UCSD-AML1 (cell line): ENCODE results near the gene AGO3.
"Not testable (repeated sequence)": the region's sequence is repeated elsewhere in the genome, so short reads cannot be mapped to it uniquely, and the experiment has no call there.

Experiments
- DNase-seq: peaks from one replicate; lab custom pipeline; 2025; ENCODE audit not compliant: unreplicated experiment; lab: John Stamatoyannopoulos, UW

Gene AGO3

DNA sequence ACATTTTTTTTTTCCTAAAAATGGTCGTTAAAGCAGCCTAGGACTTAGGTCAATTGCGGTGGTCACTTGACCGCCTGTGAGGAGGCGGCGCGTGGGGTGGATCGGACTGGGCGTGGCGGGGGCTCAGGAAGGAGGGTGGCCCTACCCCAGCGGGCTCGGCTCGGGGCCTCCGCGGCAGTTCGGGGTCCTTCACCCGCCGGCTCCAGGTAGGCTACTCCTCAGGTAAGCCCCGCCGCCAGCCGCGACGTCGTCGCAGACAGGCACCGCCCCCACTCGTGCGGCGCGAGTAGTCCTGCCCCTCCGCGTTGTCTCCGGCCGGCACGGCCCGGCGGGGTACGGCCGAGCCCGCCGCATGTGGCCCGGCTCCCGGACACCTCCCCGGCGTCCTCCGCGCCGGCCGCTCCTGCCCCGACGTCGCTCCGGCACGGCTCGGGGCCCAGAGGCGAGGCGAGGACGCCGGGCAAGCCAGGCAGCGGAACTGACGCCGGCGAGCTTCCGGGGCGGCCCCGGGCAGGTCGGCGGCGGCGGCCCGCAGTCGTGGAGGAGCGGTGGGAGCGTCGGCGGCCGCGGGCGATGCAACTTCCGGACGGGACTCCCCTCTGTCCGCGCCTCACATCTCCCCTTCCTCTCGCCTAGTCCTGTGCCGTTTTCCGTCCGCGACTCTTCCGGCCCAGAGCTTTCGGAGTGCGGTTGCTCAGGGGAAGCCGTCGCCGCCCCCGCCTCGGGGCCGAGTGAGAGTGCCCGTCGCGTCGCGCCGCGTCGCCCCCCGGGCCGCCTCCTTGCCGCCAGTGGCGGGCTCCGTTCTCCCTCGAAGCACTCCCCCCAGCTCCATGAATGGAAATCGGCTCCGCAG, at the start of gene AGO3:
Gene AGO3, plus strand, starts transcription at position 513 of the 853 bp plus-strand sequence. Its CDS starts 322 bp downstream, at position 835.
- DNase-seq: peak; percentile 91

DNA sequence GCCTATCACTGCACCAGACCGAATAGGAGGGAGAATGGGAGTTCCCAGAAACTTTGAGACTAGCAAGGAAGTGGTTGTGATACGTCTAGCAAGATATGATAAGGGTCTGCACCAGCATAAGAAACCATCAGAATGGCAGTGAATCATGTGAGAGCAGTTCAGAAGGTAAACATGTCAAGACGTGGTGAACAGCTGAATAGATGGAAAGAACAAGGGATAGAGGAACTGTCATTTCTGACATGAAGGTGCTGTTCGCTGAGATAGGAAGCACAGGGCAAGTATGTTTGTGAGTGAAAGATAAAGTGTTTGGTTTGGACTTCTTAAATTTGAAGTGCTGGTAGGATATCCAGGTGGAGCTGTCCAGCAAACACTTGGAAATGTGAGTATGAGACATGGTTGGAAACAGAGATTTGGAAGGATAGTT, 49.0 kb upstream of the AGO3 start:
- DNase-seq: no peak

DNA sequence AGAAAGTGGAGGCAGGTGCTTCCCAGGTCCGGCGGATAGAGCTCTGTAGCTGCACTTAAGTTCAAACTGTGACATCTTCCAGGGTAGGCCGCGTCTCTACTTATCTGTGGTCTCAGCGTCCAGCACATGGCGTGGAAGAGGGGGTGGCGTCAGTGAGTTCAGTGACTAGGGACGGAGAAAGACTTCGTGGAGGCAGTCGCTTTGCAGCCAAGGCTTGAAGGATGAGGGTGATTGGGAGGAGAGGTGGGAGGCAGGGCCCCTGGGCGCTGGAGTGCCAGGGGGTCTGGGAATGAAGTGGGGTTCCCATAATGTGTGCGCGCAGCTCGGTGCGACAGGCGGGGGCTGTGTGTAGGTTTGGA, 48.3 kb upstream of the AGO3 start:
- DNase-seq: no peak

DNA sequence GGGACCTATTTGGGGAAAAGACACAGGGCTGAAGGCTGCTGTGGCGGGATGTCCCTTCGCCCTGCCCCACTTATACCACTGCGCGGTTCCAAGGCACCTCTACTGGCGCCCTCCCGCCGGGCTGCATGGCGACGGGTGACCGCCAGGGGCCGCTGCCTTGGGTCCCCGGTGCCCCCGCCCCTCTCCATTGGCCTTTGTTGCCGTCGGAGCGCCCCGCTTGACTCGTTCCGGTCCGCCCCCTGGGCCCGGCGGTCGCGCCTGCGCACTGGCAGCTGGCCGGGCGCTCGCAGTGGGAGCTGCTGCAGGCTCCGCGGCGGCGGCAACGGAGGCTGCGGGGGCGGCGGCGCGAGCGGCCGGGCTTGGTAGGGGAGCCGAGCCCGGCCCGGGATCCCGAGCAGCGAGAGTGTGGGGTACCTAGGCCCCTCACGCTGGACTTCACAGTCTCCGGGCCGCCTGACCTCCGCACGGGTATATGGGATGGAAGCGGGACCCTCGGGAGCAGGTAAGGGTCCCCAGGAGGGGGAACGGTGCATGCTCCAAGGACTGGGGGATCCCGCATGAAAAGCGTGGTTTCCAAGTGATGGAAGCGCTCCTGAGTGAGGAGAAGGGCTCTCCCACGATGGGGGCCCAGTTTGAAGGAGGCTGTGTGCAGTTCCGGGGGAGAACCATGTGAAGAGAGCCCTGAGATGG, 47.8 kb upstream of the AGO3 start, which contains the start of gene AGO1:
Gene AGO1, plus strand, starts transcription at position 265 of the 690 bp plus-strand sequence. Its CDS starts 213 bp downstream, at position 478.
- peak; percentile 94 for DNase-seq

DNA sequence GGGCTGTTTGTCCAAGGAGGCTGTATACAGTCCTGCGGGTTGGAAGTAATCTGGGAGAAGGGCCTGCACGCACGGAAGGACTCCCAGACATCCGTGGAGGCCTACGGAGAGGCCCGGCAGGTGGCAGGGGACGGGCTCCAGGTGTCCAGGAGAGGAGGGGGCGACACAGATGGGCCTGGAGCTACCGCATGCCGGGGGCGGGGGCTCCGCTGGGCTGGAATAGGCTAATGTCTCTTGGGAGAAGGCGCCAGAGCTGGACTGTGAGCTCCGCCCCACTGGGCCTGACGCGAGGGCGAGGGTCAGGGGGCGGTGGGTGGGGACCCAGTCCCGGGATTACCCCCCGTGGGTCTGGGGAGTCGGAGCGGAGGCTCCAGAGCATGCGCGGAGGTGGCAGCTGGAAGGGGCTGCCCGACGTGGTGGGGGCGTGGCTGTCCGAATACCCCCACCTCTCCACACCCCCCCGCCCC, 47.2 kb upstream of the AGO3 start:
- peak; percentile 35 for DNase-seq

DNA sequence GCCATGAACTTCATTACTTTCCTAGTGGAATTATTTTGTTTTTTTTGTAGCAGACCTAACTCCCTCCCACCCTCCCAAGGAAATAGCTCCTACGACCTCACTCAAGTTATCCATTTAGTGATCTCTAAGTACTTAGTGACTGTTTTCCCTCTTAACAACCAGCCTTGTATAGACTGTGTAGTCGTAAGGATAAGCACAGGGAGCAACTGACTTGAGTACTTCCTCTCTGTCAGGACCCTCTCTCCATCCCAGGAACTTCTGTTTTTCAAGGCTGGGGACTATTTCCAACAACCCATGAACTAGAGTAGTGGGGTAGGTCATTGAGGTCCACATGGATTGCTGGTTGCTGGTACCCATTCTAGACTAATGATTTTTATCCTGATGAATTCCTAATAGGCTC, 46.0 kb upstream of the AGO3 start:
- no peak for DNase-seq

DNA sequence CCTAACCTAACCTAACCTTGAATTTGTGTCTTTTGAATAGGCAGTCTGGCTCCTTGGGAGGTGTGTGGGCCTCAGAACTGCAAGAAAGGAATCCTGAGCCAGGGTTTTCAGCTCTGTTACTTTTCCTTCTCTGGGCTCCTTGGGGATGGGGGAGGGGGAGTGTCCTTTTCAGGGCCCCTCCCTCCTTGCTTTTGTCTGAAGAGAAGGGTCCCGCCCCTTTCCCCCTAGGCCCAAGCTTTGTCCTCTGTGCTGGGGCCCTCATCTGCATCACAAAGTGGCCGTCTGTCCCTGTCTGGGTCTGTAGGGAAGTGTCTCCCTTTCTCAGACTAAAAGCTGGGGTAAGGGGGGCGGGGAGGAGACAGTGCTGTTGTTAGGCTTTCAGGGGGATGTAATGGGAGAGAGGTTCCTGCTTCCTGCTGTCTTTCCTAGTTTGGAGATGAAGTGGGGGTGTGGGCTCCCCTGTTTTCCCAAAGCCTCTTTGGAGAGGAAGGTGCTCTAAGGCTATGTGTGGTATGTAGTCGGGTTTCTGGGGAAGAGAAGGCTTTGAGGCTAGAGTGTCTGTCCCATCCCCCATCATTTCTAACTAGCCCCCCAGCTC, 44.8 kb upstream of the AGO3 start:
- DNase-seq: peak; percentile 26

DNA sequence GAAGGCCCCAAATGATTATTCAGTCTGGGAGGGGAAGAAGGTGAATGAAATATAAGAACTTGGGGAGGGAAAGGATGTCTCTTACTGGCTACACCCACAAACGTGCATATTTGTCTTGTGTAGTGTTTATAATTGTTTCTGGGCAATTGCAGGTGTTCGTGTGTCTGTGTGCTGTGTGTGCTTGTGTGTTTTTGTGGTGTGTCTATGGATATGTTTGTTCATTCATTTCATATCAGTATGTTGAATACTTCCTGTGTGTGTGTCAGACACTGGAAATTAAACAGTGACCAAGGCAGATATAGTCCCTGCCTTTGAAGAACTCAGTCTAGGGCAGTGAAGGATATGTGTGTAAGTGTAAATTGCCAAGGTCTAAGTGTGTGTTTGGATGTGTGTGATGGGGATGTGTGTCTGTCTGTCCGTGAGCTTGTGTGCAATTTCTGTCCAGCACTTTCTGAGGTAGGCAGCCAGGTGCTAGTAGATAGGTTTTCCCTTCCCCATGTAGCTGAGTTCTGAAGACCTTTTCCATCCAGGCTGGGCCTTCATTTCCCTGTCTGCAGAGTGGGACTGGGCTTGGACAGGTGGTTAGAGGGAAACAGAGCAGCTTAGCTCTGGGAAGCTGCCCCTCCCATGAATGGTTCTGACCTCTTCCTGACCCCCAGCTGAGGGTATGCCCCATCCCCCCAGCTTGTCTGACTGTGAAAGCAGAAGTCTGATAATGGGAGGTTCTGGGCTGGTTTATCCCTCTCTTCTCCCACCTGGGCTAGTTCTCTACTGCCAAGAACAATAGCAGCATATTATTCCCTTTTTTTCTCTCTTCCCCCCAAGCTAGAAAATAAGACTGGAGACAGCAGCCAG, 44.1 kb upstream of the AGO3 start:
- DNase-seq: peak; percentile 36

DNA sequence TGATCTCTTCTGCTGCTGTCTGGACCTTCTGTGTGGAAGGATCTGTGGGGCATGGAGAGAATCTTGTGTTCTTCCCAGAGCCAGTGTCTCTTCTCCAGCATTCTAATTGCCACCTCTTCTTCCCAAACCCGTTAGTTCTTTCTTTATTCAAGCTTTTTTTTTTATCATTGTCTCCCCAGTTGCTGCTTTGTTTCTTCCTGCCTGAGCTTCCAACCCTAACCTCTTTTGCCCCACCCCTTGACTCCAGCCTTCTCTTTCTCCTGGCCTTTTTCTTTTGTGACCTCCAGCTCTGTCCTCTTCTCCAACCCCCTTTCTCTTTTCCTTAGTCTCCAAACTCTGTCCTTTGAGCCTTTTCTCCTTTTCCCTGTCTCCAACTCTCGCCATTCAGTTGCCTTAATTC, 43.4 kb upstream of the AGO3 start:
- DNase-seq: no peak

DNA sequence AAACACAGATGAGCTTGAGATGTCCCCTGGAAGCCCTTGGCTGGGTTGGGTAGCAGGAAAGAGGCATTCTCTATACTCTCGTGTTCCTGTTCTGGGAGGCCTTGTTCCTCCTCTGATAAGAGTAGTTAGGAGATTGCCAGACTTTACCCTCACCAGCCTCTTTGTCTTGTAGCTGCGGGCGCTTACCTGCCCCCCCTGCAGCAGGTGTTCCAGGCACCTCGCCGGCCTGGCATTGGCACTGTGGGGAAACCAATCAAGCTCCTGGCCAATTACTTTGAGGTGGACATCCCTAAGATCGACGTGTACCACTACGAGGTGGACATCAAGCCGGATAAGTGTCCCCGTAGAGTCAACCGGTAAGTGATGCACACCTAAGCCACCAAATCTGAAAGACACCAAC, 42.6 kb upstream of the AGO3 start:
- DNase-seq: no peak

DNA sequence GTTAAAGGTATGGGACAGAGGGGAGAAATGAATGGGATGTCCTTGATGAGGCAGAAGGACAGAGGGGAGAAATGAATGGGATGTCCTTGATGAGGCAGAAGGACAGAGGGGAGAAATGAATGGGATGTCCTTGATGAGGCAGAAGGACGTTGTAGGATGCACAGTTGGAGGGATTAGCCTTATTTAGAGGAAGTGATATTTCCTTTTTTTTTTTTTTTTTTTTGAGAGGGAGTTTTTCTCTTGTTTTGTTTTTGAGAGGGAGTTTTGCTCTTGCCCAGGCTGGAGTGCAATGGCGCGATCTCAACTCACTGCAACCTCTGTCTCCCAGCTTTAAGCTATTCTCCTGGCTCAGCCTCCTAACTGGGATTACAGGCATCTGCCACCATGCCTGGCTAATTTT, 41.9 kb upstream of the AGO3 start:
- DNase-seq: not testable (repeated sequence)

DNA sequence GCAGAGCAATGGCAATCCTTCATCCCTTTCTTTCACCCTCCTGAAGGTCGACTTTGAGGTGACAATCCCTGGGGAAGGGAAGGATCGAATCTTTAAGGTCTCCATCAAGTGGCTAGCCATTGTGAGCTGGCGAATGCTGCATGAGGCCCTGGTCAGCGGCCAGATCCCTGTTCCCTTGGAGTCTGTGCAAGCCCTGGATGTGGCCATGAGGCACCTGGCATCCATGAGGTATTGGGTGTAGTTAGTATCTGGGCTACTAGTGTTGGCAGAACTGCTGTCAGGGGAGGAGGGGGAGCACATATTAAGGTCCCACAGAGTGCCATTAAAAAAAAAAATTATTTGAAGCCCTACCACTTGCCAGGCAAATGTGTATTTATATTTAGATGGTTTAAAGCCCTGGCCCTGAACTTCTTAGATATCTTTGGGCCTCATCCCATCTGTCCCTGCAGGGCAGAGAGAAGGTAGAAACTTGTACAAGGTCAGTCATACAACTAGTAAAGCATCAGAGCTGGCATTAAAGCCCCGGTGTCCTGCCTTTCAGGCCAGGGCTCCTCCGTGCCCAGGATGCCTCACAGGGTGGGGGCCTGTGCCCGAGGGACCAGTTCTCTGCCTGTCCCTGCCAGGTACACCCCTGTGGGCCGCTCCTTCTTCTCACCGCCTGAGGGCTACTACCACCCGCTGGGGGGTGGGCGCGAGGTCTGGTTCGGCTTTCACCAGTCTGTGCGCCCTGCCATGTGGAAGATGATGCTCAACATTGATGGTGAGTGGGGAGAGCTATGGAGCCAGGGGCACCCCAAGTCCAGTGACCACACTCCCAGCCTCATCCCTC, 37.6 kb upstream of the AGO3 start:
- DNase-seq: no peak

DNA sequence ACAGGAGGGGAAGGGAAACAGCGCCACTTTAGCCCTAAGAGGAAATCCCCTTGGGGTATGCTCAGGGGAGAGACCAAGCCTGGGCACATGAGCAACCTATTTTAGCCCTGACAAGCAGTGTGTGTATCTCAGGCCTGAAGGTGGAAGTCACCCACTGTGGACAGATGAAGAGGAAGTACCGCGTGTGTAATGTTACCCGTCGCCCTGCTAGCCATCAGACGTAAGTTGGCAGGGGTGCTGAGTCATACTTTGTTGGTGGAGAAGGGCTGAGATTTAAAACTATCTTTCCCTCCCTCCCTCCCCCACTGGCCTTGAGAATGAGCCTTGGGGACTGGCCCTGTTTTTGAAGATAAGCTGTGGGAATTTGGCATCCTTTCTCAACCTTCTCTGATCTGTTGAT, 36.7 kb upstream of the AGO3 start:
- peak; percentile 53 for DNase-seq

DNA sequence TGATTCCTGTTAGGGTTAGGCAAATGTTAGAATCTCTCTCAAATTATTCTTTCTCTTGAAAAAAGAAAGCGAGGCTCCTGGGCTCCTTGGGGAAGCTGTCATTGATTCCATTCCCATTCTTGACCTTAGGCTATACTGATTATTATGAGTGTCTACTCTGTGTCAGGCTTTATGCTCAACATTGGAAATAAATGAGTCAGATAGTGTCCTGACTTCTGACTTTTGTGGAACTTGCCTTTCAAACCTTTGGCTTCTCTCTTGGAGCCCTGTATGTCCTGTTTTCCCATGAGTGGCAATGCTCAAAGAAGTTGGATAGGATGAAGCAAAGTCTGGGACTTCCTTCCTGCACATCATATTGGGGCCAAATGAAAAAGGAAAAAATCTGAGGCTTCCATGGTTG, 36.2 kb upstream of the AGO3 start:
- DNase-seq: no peak

DNA sequence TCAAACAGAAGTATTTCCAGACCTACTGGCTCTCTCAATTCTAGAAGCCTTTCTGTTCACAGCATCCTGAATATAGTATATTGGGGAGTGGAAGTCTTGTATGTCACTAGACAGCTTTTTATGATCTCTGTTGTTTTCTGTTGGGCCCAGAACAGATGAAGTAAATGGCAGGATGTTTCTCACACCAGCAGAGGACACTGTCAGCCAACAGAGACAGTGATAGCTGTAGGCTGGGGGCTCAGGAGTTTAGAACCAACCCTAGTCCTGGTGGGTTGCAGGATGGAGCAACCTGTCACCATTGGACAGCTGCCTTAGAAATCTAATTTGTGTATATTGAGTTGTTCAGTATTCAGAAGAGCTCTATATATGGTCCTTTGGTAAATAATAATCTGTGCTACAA, 31.0 kb upstream of the AGO3 start:
- no peak for DNase-seq

DNA sequence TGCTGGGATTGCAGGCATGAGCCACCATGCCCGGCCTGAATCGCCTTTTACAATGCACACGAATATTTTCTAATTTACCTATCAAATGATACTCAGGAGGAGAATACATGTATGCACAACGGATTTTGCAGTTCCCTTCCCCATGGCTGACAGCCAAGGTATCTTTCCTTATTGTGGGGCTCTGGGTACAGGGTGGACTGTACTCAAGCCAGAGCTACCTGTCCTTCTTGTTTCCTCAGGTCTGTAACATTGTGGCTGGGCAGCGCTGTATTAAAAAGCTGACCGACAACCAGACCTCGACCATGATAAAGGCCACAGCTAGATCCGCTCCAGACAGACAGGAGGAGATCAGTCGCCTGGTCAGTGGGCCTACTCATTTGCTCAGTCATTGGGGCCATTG, 29.7 kb upstream of the AGO3 start:
- no peak for DNase-seq

DNA sequence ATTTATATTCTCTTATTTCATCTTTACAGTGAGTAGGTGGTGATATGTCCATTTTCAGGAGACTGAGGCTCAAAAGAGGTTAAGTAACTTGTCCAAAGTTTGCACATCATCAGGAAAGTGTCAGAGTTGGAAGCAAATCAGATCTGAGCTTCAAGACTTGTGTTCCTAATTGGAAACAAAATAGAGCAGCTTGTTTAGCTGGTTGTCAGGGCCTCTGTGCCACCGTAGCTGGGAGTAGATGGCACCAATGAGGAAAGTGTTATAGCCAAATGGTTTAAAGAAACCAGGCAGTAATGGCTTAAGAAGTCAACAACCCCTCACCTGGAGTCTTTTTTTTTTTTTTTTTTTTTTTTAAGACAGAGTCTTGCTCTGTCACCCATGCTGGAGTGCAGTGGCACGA, 28.2 kb upstream of the AGO3 start:
- no peak for DNase-seq

DNA sequence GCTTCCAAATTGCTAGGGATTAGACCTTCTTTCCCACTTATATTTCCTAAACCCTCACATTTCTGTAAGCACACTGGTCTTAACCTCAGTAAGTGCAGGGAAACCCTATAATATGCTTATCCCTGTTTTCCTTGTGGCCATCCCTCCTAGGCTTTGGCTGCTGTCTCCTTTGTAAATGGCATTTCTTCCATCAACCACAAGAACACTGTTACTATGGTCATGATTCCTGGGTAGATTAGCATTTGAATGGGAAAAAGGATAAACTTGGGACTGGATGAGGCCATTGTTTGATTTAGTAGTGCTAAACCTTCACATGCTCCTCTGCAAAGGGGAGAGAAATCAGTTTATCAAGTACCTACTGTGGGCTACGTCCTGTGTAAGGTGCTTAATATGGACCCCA, 16.2 kb upstream of the AGO3 start:
- no peak for DNase-seq

DNA sequence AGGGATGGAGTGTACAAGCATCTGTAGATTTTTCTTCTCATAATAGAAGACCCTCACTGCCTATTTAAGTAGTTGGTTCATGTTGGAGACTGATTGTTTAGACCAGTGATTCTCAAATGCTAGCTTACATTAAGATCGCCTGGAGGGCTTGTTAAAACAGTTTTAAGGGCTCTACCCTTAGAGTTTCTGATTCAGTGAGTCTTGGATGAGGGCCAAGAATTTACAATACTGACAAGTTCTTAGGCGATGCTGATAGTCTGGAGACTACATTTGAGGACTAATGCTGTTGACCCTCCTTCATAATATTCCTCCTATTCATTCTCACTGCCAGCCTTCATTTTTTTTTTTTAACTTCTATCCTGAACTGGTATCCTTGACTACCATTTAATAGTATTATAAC, 15.2 kb upstream of the AGO3 start:
- no peak for DNase-seq

DNA sequence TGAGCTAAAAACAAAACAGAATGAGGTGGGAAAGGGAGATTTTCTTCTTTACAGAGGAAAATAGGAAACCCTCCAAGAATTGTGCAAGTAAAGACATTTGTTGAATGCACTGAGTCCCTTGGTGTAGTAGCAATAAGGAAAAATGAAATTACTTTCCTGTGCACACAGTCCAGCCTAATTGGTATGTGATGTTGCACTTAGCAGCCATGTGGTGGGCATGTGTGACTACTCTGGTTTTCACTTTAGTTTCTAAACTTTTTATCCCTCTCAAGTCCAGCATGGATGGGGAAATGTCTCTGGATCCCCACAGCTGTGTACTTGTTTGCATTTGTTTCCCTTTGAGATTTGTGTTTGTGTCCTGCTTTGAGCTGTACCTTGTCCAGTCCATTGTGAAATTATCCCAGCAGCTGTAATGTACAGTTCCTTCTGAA, 7.1 kb upstream of the AGO3 start:
- DNase-seq: no peak
